ENCODE results near the gene GSG1L. TPM values are rescaled to one million over a fixed set of nuclear protein-coding genes. Genes with fewer than 3 reads are reported as not detected.

The GSG1L gene
- total RNA-seq, 2 donors from 2014 or later = not detected

- ATAC-seq (replicated peaks in 1 of 2) (no peak), DNase-seq (no peak)
- Mint-ChIP-seq H3K36me3 (ENCODE audit: insufficient read depth in 2 of 2) (no peaks in the 10 kb centered on the region), H3K27me3 (ENCODE audit: low read depth) (no peaks in the 10 kb centered on the region), H3K4me1 (ENCODE audit: low read depth) (no peaks in the 10 kb centered on the region), H3K4me3 (no peak overlapping the region), H3K27ac (no peak overlapping the region), H3K9me3 (no peaks in the 10 kb centered on the region)
Observed at GRCh38 chr16:27786923-27787625, 276.4 kb downstream of the GSG1L start.

- no peaks in the 10 kb centered on the region for H3K4me1 Mint-ChIP-seq (ENCODE audit: low read depth)
- H3K9me3 Mint-ChIP-seq = no peaks in the 10 kb centered on the region
- no peaks in the 10 kb centered on the region for H3K27me3 Mint-ChIP-seq (ENCODE audit: low read depth)
- no peak overlapping the region for H3K4me3 Mint-ChIP-seq
- no peak for DNase-seq
- H3K36me3 Mint-ChIP-seq (ENCODE audit: insufficient read depth in 2 of 2) = no peaks in the 10 kb centered on the region
- ATAC-seq (replicated peaks in 1 of 2) = no peak
- H3K27ac Mint-ChIP-seq = no peak overlapping the region
Observed at GRCh38 chr16:27786221-27786922, 277.1 kb downstream of the GSG1L start.

GRCh38 chr16:27785307-27785678, 278.2 kb downstream of the GSG1L start:
- no peak overlapping the region for H3K27ac Mint-ChIP-seq
- H3K27me3 Mint-ChIP-seq (ENCODE audit: low read depth) = no peaks in the 10 kb centered on the region
- DNase-seq (no peak), ATAC-seq (replicated peaks in 1 of 2) (no peak)
- H3K36me3 Mint-ChIP-seq (ENCODE audit: insufficient read depth in 2 of 2) = no peaks in the 10 kb centered on the region
- no peaks in the 10 kb centered on the region for H3K4me1 Mint-ChIP-seq (ENCODE audit: low read depth)
- H3K9me3 Mint-ChIP-seq = no peaks in the 10 kb centered on the region
- no peak overlapping the region for H3K4me3 Mint-ChIP-seq

- ATAC-seq (replicated peaks in 1 of 2) = no peak
- no peaks in the 10 kb centered on the region for H3K4me1 Mint-ChIP-seq (ENCODE audit: low read depth)
- no peaks in the 10 kb centered on the region for H3K27me3 Mint-ChIP-seq (ENCODE audit: low read depth)
- H3K9me3 Mint-ChIP-seq = no peaks in the 10 kb centered on the region
- DNase-seq = no peak
- H3K27ac Mint-ChIP-seq = no peak overlapping the region
- no peak overlapping the region for H3K4me3 Mint-ChIP-seq
- H3K36me3 Mint-ChIP-seq (ENCODE audit: insufficient read depth in 2 of 2) = no peaks in the 10 kb centered on the region
Observed at GRCh38 chr16:27784351-27785306, 278.9 kb downstream of the GSG1L start.

- DNase-seq (no peak), ATAC-seq (replicated peaks in 1 of 2) (no peak)
- no peaks in the 10 kb centered on the region for H3K36me3 Mint-ChIP-seq (ENCODE audit: insufficient read depth in 2 of 2)
- no peaks in the 10 kb centered on the region for H3K4me1 Mint-ChIP-seq (ENCODE audit: low read depth)
- H3K27ac Mint-ChIP-seq = no peak overlapping the region
- no peaks in the 10 kb centered on the region for H3K9me3 Mint-ChIP-seq
- no peak overlapping the region for H3K4me3 Mint-ChIP-seq
- H3K27me3 Mint-ChIP-seq (ENCODE audit: low read depth) = no peaks in the 10 kb centered on the region
Observed at GRCh38 chr16:27781981-27782880, 281.3 kb downstream of the GSG1L start.

- Mint-ChIP-seq H3K27ac (no peak overlapping the region), H3K4me1 (ENCODE audit: low read depth) (no peaks in the 10 kb centered on the region), H3K27me3 (ENCODE audit: low read depth) (no peaks in the 10 kb centered on the region), H3K4me3 (no peak overlapping the region), H3K36me3 (ENCODE audit: insufficient read depth in 2 of 2) (no peaks in the 10 kb centered on the region), H3K9me3 (no peaks in the 10 kb centered on the region)
- DNase-seq (no peak), ATAC-seq (replicated peaks in 1 of 2) (no peak)
Observed at GRCh38 chr16:27781195-27781524, 282.4 kb downstream of the GSG1L start.

GRCh38 chr16:27780468-27781194, 282.9 kb downstream of the GSG1L start:
- no peaks in the 10 kb centered on the region for H3K9me3 Mint-ChIP-seq
- H3K27me3 Mint-ChIP-seq (ENCODE audit: low read depth) = no peaks in the 10 kb centered on the region
- H3K36me3 Mint-ChIP-seq (ENCODE audit: insufficient read depth in 2 of 2) = no peaks in the 10 kb centered on the region
- ATAC-seq (replicated peaks in 1 of 2) (no peak), DNase-seq (no peak)
- H3K4me3 Mint-ChIP-seq = no peak overlapping the region
- H3K27ac Mint-ChIP-seq = no peak overlapping the region
- H3K4me1 Mint-ChIP-seq (ENCODE audit: low read depth) = no peaks in the 10 kb centered on the region

- ATAC-seq (replicated peaks in 1 of 2) (no peak), DNase-seq (no peak)
- Mint-ChIP-seq H3K4me1 (ENCODE audit: low read depth) (no peaks in the 10 kb centered on the region), H3K36me3 (ENCODE audit: insufficient read depth in 2 of 2) (no peaks in the 10 kb centered on the region), H3K27ac (no peak overlapping the region), H3K9me3 (no peaks in the 10 kb centered on the region), H3K27me3 (ENCODE audit: low read depth) (no peaks in the 10 kb centered on the region), H3K4me3 (no peak overlapping the region)
Observed at GRCh38 chr16:27779641-27780164, 283.8 kb downstream of the GSG1L start.

GRCh38 chr16:27778926-27779570, 284.5 kb downstream of the GSG1L start:
- DNase-seq (no peak), ATAC-seq (replicated peaks in 1 of 2) (no peak)
- Mint-ChIP-seq H3K27ac (no peak overlapping the region), H3K4me1 (ENCODE audit: low read depth) (no peaks in the 10 kb centered on the region), H3K9me3 (no peaks in the 10 kb centered on the region), H3K36me3 (ENCODE audit: insufficient read depth in 2 of 2) (no peaks in the 10 kb centered on the region), H3K4me3 (no peak overlapping the region), H3K27me3 (ENCODE audit: low read depth) (no peaks in the 10 kb centered on the region)

GRCh38 chr16:27778171-27778925, 285.2 kb downstream of the GSG1L start:
- no peak for DNase-seq
- Mint-ChIP-seq H3K27me3 (ENCODE audit: low read depth) (no peaks in the 10 kb centered on the region), H3K4me1 (ENCODE audit: low read depth) (no peaks in the 10 kb centered on the region), H3K9me3 (no peaks in the 10 kb centered on the region), H3K4me3 (no peak overlapping the region), H3K27ac (no peak overlapping the region), H3K36me3 (ENCODE audit: insufficient read depth in 2 of 2) (no peaks in the 10 kb centered on the region)
- ATAC-seq (replicated peaks in 1 of 2) = no peak

GRCh38 chr16:27777527-27777926, 286.0 kb downstream of the GSG1L start:
- Mint-ChIP-seq H3K27ac (no peak overlapping the region), H3K27me3 (ENCODE audit: low read depth) (no peaks in the 10 kb centered on the region), H3K36me3 (ENCODE audit: insufficient read depth in 2 of 2) (no peaks in the 10 kb centered on the region), H3K9me3 (no peaks in the 10 kb centered on the region), H3K4me3 (no peak overlapping the region), H3K4me1 (ENCODE audit: low read depth) (no peaks in the 10 kb centered on the region)
- ATAC-seq (replicated peaks in 1 of 2) = no peak
- DNase-seq = no peak
